ENCODE data around the gene ZXDC.

Gene ZXDC

GRCh38 chr3:126486360-126486847, 10.7 kb upstream of the ZXDC start:
- H3K9me3 Mint-ChIP-seq: no peaks in the 10 kb centered on the region
- H3K4me3 Mint-ChIP-seq: no peak overlapping the region
- no peaks in the 10 kb centered on the region for H3K36me3 Mint-ChIP-seq
- peak overlapping the region; percentile 75 for H3K27ac Mint-ChIP-seq
- no peak for DNase-seq (ENCODE audit: low spot score in 2 of 2)
- ATAC-seq: no peak
- peaks cover 12% of the 10 kb centered on the region for H3K4me1 Mint-ChIP-seq

- Mint-ChIP-seq H3K4me3 (no peak overlapping the region), H3K27ac (peak overlapping the region; percentile 75), H3K36me3 (no peaks in the 10 kb centered on the region), H3K9me3 (no peaks in the 10 kb centered on the region), H3K4me1 (peaks cover 12% of the 10 kb centered on the region)
- DNase-seq (ENCODE audit: low spot score in 2 of 2) (no peak), ATAC-seq (no peak)
Measured at GRCh38 chr3:126485956-126486355, 10.3 kb upstream of the ZXDC start.

- H3K36me3 Mint-ChIP-seq: no peaks in the 10 kb centered on the region
- peaks cover 12% of the 10 kb centered on the region for H3K4me1 Mint-ChIP-seq
- no peak for ATAC-seq
Measured at GRCh38 chr3:126485176-126485897, 9.6 kb upstream of the ZXDC start.

GRCh38 chr3:126484662-126485061, 9.0 kb upstream of the ZXDC start:
- Mint-ChIP-seq H3K9me3 (no peaks in the 10 kb centered on the region), H3K4me3 (no peak overlapping the region), H3K4me1 (peaks cover 12% of the 10 kb centered on the region), H3K27ac (no peak overlapping the region), H3K36me3 (no peaks in the 10 kb centered on the region)
- DNase-seq (ENCODE audit: low spot score in 2 of 2): no peak
- no peak for ATAC-seq

More at GRCh38 chr3:126485176-126485897, 9.6 kb upstream of the ZXDC start:
- H3K4me3 Mint-ChIP-seq: no peak overlapping the region
- H3K27ac Mint-ChIP-seq: no peak overlapping the region
- DNase-seq (ENCODE audit: low spot score in 2 of 2): no peak
- no peaks in the 10 kb centered on the region for H3K9me3 Mint-ChIP-seq

GRCh38 chr3:126484148-126484547, 8.5 kb upstream of the ZXDC start:
- DNase-seq (ENCODE audit: low spot score in 2 of 2): no peak
- H3K36me3 Mint-ChIP-seq: no peaks in the 10 kb centered on the region
- H3K4me3 Mint-ChIP-seq: no peak overlapping the region
- no peak for ATAC-seq
- no peak overlapping the region for H3K27ac Mint-ChIP-seq
- H3K4me1 Mint-ChIP-seq: peaks cover 12% of the 10 kb centered on the region
- no peaks in the 10 kb centered on the region for H3K9me3 Mint-ChIP-seq

DNA sequence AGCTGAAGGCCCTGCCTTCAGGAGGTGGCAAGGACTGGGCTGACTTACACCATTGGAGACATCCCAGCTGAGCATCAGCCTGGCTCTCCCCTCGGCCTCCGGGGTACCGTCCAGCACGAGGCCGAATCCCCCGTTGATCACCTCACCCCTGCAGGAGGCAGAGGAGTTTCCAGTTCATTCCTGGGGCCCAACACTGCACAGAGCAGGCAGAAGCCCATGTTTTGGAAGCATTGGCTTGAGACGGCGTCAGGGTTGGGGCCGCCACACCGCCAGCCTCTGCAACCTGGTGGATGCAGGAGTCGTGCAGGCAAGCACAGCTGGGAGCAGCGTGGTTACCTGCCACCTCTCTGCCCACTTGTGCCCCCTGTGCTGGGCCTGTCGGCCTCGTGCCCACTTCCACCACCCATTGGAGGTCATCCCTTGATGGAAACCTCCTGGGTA, 7.7 kb upstream of the ZXDC start:
- DNase-seq (ENCODE audit: low spot score in 2 of 2) (no peak), ATAC-seq (no peak)
- Mint-ChIP-seq H3K27ac (no peak overlapping the region), H3K36me3 (no peaks in the 10 kb centered on the region), H3K9me3 (no peaks in the 10 kb centered on the region), H3K4me1 (peaks cover 12% of the 10 kb centered on the region), H3K4me3 (no peak overlapping the region)

DNA sequence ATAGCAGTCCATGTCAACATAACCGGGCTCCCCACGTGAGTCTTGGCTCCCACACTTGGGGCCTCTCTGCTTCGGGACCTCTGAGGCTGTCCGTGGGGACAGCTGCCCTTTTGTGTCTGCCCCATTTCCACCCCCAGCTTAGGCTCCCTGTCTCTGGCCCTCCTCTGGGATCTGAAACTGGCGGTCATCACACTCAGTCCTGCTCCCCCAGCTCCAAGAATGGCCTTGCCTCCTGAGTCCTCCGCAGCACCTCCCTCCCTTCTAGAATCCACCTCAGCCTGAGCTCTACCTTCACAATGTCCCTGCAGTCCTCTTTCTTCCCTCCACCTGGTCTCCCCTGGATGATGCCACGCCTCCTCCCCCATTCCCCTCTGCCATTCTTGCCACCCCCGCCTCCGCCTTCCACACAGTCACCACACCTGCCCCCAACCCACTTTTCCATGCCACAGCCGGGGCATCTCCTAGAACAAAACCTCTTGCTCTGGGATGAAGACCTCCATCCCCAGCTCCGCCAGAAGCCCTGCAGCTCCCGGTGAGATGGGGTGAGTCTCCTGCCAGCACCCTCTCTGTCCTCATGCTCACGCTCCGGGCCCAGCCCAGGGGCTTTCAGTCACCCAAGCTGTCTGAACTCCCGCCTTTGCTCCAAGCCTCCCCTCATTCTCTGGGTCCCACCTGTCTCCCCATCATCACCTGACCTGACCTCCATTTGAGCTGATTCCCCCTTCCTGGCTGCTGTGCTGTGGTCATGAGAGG, 7.0 kb upstream of the ZXDC start:
- H3K36me3 Mint-ChIP-seq: no peaks in the 10 kb centered on the region
- no peaks in the 10 kb centered on the region for H3K9me3 Mint-ChIP-seq
- peaks cover 12% of the 10 kb centered on the region for H3K4me1 Mint-ChIP-seq
- no peak overlapping the region for H3K4me3 Mint-ChIP-seq
- H3K27ac Mint-ChIP-seq: no peak overlapping the region
- ATAC-seq (no peak), DNase-seq (ENCODE audit: low spot score in 2 of 2) (no peak)

DNA sequence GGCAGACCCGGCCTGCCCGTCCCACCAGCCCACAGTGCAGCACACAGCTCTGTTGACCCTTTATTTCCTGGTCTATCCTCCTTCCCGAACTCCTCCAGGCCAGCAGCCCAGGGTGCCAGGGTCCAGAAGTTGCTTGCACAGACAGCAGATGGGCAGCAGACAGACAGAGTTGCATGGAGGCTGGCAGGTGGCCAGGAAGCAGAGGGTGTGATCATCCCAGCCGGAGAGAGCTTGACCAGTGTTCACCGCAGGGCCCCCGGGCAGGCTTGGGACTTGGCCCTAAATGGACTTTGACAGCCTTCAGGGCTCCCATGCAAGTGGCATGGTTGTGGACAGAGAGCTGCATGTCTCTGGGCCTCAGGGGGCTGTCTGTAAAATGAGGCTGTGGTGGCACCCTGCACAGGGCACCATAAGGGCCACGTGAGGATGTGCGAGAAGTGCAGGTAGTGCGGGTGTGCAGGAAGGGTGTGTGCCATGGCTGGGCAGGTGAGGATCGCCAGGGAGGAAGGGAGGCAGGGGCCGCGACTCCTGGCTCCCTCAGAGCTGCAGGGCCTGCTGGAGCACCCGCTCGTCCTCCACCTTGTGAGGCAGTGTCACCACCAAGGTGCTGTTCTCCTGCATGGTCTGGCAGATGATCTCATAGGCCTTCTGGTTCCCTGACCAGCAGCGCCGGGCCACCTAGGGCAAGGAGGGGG, 6.3 kb upstream of the ZXDC start:
- peaks cover 13% of the 10 kb centered on the region for H3K4me1 Mint-ChIP-seq
- peak; percentile 17 for ATAC-seq

GRCh38 chr3:126480861-126481260, 5.2 kb upstream of the ZXDC start:
- no peak for ATAC-seq
- H3K9me3 Mint-ChIP-seq: no peaks in the 10 kb centered on the region
- peaks cover 12% of the 10 kb centered on the region for H3K4me1 Mint-ChIP-seq
- peak overlapping the region; percentile 18 for H3K27ac Mint-ChIP-seq
- H3K4me3 Mint-ChIP-seq: no peak overlapping the region
- DNase-seq (ENCODE audit: low spot score in 2 of 2): no peak
- no peaks in the 10 kb centered on the region for H3K36me3 Mint-ChIP-seq

More for the DNA sequence above, 6.3 kb upstream of the ZXDC start:
- H3K4me3 Mint-ChIP-seq: no peak overlapping the region
- no peak for DNase-seq (ENCODE audit: low spot score in 2 of 2)
- no peaks in the 10 kb centered on the region for H3K36me3 Mint-ChIP-seq
- peak overlapping the region; percentile 18 for H3K27ac Mint-ChIP-seq
- H3K9me3 Mint-ChIP-seq: no peaks in the 10 kb centered on the region

- Mint-ChIP-seq H3K36me3 (no peaks in the 10 kb centered on the region), H3K27ac (peak overlapping the region; percentile 18)
Measured at GRCh38 chr3:126480206-126480605, 4.5 kb upstream of the ZXDC start.

DNA sequence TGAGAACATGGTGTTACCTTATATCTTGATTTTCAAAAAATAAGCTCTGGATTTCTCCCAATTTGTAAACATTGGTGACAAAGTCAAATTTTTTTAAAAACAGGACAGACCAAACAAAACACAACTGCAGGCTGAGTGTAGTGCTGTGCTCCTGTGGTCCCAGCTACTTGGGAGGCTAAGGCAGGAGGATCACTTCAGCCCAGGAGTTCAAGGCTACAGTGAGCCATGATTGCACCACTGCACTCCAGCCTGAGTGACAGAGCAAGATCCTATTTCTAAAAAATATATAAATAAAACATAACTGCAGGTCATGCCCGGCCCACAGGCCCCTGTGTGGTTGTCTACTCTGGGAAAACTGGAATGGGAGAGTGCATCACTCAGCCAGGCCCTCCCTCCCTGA, 4.0 kb upstream of the ZXDC start:
- H3K9me3 Mint-ChIP-seq: no peaks in the 10 kb centered on the region
- ATAC-seq (no peak), DNase-seq (ENCODE audit: low spot score in 2 of 2) (no peak)
- no peak overlapping the region for H3K4me3 Mint-ChIP-seq
- peaks cover under 1% of the 10 kb centered on the region for H3K36me3 Mint-ChIP-seq
- H3K4me1 Mint-ChIP-seq: peaks cover 12% of the 10 kb centered on the region
- no peak overlapping the region for H3K27ac Mint-ChIP-seq

More at GRCh38 chr3:126480206-126480605, 4.5 kb upstream of the ZXDC start:
- H3K4me3 Mint-ChIP-seq: no peak overlapping the region
- DNase-seq (ENCODE audit: low spot score in 2 of 2): no peak
- H3K4me1 Mint-ChIP-seq: peaks cover 12% of the 10 kb centered on the region
- ATAC-seq: no peak
- no peaks in the 10 kb centered on the region for H3K9me3 Mint-ChIP-seq

GRCh38 chr3:126478581-126479310, 3.1 kb upstream of the ZXDC start:
- no peak for DNase-seq (ENCODE audit: low spot score in 2 of 2)
- Mint-ChIP-seq H3K36me3 (peaks cover 7% of the 10 kb centered on the region), H3K9me3 (no peaks in the 10 kb centered on the region), H3K4me1 (peaks cover 15% of the 10 kb centered on the region), H3K27ac (no peak overlapping the region), H3K4me3 (no peak overlapping the region)
- ATAC-seq: no peak

- peak overlapping the region; percentile 35 for H3K27ac Mint-ChIP-seq
Measured at GRCh38 chr3:126477061-126477380, 1.3 kb upstream of the ZXDC start.

DNA sequence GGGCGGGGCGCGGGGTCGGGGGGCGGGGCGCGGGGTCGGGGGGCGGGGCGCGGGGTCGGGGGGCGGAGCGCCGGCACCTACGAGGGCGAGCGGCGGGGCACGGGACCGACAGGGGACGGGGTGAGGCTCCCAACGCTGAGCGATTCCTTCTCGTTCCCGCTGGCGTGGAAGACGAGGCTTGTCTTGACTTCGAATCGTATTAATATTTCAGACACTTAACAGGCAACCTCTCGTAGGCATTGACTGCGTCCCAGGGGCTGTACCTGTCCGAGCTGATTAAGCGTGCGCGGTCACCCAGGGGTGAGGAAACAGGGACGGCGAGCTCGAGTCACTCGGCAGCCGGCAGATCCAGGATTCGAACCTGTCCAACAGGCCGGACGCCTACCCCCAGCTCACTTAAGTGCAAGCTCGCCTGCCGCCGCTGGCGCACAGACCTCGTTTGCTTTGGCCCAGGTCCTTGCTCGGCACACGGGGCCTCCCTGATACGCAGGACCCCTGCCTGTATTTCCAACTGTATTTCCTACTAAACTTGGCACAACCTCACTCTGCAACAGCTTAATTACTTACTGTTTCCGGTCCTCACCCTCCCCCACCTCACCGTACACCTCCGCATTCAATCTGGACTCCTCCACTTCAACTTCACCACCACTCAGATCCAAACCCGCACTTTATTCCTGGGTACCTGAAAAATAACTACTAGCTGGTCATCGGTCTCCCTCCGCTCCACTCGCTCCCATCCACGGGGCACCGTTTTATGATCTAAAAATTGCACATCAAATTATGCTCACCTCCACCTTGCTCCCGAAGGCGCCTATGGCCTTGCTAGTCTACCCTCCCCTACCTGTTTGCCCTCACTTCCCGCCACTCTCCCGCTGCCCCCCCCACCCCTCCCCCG, 722 bp upstream of the ZXDC start:
- DNase-seq (ENCODE audit: low spot score in 2 of 2): peak; percentile 42 to 80
- peak overlapping the region; percentile 35 for H3K27ac Mint-ChIP-seq
- peaks cover 33% of the 10 kb centered on the region for H3K4me1 Mint-ChIP-seq
- peak overlapping the region; percentile 80 for H3K4me3 Mint-ChIP-seq
- H3K9me3 Mint-ChIP-seq: no peaks in the 10 kb centered on the region
- peak; percentile 31 for ATAC-seq
- H3K36me3 Mint-ChIP-seq: peaks cover 29% of the 10 kb centered on the region

More at GRCh38 chr3:126477061-126477380, 1.3 kb upstream of the ZXDC start:
- Mint-ChIP-seq H3K9me3 (no peaks in the 10 kb centered on the region), H3K36me3 (peaks cover 23% of the 10 kb centered on the region), H3K4me3 (peak overlapping the region; percentile 80), H3K4me1 (peaks cover 32% of the 10 kb centered on the region)
- ATAC-seq (no peak), DNase-seq (ENCODE audit: low spot score in 2 of 2) (no peak)
